HG03520 (cell line): Measurements from ENCODE around the gene TMEM59L.

Source experiments
- ATAC-seq: cut with Tn5 transposase; IDR thresholded peaks from one replicate; pipeline ENCODE4 v1.9.1; 2021; ENCODE audit warnings: mild to moderate bottlenecking, moderate library complexity; ENCODE audit not compliant: unreplicated experiment

TMEM59L gene

GRCh38 chr19:18656337-18657086, 43.8 kb downstream of the TMEM59L start:
- ATAC-seq, result no peak

DNA sequence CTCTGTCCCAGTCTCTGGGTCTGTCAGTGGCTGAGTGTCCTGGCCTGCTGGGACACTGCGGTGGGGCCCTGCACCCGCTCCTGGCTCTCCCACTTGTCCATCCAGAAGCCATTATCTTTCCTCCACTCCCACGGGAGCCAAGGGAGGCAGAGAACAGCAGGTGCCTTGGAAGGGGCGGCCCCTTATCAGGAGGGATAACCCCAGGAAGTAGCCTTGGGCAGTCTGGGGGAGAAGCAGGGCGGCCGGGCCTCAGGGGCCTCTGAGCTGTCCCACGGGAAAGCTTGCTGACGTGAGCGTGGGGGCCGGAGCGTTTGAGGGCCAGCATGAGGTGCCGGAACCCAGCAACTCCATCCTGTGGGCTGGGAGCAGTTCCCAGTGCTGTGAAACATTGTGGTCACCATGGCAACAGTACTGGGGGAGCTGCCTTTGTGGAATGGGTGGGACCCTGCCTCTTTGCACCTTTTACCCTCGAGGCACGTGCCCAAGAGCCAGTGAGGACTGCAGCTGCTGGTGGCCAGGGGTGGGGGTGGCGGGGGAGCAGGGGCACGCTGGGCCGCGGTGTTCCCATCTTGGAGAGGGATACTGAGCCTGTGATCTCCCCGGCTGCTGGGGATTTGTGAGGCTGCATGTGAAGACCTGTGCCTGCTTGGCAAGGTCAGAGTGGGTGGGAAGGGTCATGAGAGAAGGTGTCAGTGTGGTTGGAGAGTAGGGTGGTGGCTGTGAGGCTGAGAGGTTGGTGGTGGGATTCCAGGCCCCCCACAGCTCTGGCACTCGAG, 45.1 kb downstream of the TMEM59L start:
- ATAC-seq, result no peak

DNA sequence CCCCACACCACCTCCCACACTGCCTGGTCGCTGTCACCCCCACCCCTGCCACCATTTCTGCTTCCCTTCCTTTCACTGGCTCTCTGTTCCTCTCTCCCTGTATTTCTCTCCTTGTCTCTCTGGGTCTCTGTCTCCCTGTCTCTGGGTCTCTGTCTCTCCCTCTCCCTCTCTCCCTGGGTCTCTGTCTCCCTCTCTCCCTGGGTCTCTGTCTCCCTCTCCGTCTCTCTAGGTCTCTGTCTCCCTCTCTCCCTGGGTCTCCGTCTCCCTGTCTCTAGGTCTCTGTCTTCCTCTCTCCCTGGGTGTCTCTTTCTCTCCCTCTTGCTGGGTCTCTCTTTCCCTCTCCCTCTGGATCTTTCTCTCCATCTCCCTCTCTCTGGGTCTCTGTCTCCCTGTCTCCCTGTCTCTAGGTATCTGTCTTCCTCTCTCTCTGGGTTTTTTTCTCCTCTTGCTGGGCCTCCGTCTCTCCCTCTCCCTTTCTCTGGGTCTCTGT, 45.7 kb downstream of the TMEM59L start:
- no peak for ATAC-seq

GRCh38 chr19:18659281-18660050, 46.8 kb downstream of the TMEM59L start:
- no peak for ATAC-seq

DNA sequence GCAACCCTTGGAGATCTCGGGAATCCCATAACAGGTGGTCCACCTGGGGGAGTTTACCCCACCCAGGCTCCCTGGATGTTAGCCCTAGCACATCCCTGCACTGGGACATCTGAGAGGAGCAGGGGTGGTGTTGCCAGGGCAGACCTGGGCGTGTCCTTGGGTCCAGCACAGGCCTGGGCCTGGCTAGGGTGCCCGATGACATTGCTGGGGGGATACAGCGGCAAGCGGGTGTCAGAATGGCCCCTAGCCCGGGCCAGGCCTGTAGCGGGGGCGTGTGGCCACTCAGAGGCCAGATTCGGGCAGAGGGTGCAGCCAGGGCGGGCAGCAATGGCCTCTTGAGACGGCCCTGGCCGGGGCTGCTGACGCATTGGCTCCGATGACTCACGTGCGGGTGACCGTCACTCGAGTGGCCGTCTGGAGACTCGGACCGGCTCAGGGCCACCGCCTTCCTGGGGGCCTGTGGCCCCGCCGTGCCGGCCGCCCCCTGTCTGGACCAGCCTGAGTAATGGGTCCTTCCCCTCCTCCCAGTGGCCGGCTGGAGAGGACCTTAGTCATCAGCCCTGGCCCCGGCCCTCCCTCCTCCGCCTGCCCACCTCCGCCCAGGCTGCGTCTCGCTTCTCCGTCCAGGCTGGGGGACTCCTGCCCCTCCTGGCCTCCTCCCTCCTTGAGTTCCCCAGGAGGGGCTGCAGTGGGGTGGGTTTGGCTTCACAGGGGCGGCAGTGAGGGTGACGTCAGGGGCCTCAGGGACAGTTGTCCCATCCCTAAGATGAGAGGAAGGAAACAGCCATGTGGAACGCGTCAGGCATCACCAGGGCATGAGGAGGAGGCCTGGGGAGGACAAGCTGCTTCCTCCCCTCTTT, 47.6 kb downstream of the TMEM59L start:
- ATAC-seq, result no peak

- ATAC-seq, result no peak
Measured at GRCh38 chr19:18660939-18661670, 48.4 kb downstream of the TMEM59L start.

GRCh38 chr19:18662972-18663732, 50.5 kb downstream of the TMEM59L start:
- ATAC-seq, result no peak

DNA sequence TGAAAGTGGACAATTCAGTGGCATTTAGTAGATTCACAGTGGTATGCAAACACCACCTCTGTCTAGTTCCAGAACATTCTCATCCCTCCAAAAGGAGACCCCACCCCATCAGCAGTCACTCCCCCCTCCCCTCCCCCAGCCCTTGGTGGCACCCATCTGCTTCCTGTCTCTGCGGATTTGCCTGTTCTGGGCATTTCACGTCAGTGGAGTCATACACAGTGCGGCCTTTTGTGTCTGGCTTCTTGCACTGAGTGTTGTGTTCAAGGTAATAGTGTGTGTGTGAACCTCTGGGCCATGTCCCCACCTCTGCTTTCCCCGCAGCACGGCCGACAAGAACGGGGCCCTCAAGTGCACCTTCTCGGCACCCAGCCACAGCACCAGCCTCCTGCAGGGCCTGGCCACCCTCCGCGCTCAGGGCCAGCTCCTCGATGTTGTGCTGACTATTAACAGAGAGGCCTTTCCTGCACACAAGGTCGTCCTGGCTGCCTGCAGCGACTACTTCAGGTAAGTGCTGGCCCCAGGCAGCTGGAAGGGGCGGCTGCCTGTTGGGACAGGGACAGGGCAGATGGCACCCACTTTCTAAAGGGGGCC, 51.4 kb downstream of the TMEM59L start:
- ATAC-seq, result no peak

- ATAC-seq, result no peak
Measured at GRCh38 chr19:18665771-18666202, 53.1 kb downstream of the TMEM59L start.

DNA sequence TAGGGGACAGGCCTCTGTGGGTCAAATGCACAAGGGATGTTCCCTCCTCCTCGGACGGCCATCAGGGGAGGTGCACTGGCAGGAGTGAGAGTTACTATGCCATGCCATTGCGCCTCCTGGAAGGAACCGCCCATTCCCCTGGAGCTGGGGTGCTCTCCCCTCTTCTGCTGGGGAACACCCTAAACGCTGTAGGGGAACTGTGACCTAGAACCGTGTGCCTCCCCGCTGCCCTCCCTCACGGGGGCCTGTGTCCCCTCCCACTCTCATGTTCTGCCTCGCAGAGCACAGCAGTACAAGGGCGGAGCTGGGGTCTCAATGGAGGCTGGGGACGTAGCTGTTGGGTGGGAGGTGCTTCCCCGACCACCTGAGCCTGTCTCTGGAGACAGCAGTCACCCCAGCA, 53.6 kb downstream of the TMEM59L start:
- no peak for ATAC-seq

DNA sequence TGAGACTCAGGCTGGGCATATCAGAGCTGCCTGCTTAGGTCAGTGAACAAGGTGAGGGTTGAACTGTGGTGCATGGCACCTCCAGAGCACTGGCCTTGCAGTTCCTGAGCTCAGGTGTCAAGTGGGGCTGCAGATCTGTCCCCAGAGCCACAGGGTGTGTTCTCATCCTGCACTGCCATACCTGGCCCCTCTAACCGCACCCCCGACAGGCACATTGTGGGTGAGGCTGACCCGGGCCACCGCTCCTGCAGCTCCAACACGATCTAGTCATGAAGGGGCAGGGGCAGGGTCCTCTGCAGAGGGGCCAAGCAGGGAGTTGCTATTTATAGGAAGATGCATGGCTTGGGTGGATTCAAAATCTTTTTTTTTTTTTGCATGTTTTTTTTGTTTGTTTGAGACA, 54.1 kb downstream of the TMEM59L start:
- no peak for ATAC-seq

GRCh38 chr19:18667531-18668251, 55.0 kb downstream of the TMEM59L start:
- ATAC-seq, result no peak

- ATAC-seq, result no peak
Measured at GRCh38 chr19:18668252-18668631, 55.6 kb downstream of the TMEM59L start.

GRCh38 chr19:18668744-18669523, 56.3 kb downstream of the TMEM59L start:
- ATAC-seq, result no peak

- ATAC-seq, result no peak
Measured at GRCh38 chr19:18669524-18669817, 56.8 kb downstream of the TMEM59L start.

DNA sequence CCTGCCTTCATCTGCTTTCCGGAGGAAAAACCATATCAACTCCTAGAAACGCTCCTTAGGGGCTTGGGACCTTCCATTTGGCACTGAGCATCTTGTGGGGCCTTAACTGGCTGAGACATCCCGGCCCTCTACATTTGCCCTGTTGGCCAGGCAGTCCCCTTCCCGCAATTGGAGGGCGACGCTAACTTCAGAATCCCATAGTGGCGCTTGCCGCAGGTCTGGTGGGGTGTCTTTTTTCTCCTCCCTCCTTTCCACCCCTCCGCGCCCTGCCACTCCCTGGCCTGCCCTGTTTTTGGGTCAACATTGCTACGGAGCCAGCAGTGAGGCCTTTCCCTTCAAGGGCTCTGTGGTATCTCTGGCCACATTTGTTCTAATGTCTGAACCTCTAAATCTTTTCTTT, 57.2 kb downstream of the TMEM59L start:
- no peak for ATAC-seq

DNA sequence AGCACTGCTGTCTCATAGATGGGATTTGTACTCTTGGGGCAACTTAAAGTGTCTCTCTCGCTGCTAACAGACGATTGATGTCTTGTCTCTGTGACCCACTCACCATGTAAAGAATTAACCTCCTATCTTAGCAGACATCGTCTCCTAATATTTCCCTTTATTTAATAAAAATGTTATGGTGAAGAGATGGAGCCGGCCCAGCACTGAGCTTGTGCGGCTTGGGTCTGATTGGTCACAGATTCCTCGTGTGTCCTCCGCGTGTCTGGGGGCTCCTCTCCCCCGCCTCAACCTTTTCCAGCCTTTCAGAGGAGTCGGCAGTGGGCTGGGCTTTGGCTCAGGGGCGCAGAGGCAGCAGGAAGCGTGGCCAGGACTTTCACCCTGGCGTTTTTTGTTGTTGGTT, 57.6 kb downstream of the TMEM59L start:
- no peak for ATAC-seq
